ENCODE results near the gene DUOXA2. TPM values are rescaled to one million over a fixed set of nuclear protein-coding genes. Genes with fewer than 3 reads are reported as not detected.

Gene DUOXA2
- total and polyA plus RNA-seq, 2 donors from 2014 or later = 0.37 TPM; not detected in 1

DNA sequence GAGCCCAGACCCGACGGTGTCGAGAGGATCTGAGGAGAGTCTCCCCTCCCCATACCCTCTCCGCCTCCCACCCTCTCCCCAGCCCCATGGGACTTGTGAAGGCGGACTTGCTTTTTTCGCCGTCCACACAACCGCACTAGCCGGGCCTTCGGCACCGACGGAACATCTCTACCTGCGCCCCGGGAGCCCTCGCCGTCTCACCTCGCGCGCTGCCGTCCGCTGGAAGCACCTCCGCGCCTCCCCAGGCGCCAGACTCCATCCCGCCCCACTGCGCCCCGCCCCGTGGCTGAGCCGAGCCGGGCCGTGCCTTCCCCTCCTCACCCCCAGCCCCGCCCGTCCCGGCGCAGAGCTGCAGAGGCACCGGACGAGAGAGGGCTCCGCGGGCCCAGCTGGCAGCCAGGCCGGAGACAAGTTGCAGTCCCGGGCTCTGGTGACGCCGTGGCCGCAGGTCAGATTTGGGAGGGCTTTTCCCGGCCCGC, 15.6 kb downstream of the DUOXA2 start, which contains the start of the genes DUOX1 and DUOXA1:
Gene DUOX1 (plus strand): TSS at position 344 of the 479 bp plus-strand sequence. CDS start 1,973 bp downstream, outside the sequence.
Gene DUOXA1 (minus strand): TSS at position 229 of the 479 bp plus-strand sequence. CDS start 6,865 bp downstream, outside the sequence.
- intact Hi-C loops (cut with DNase I) = no loop called here
- Histone ChIP-seq H3K4me1 (ENCODE audit: control insufficient read depth in 2 of 3, insufficient read depth in 2 of 3, low read depth in 1 of 3, low read length in 3 of 3) (peaks cover 0 to 2% (median 0%) of the 10 kb centered on the region in 3 donors), H3K36me3 (ENCODE audit: control insufficient read depth in 2 of 3, insufficient read depth in 3 of 3, low read length in 3 of 3) (no peaks in the 10 kb centered on the region), H3K27ac (ENCODE audit: low read depth in 2 of 2, low read length in 2 of 2) (no peak within 1 kb of the TSS), H3K9ac (ENCODE audit: low read length in 3 of 3) (no peak within 1 kb of the TSS), H3K4me3 (ENCODE audit: low read length in 3 of 3) (no peak within 1 kb of the TSS), H3K27me3 (ENCODE audit: control insufficient read depth, insufficient read depth, low read length) (peaks cover 18% of the 10 kb centered on the region), H3K9me3 (ENCODE audit: control insufficient read depth in 2 of 3, insufficient read depth in 1 of 3, low read length in 3 of 3) (no peaks in the 10 kb centered on the region)
- FAIRE-seq (no peak), DNase-seq (peak in 4 of 5 donors; percentile 31 to 81 (median 56))
- TF ChIP-seq, protein P1, sequence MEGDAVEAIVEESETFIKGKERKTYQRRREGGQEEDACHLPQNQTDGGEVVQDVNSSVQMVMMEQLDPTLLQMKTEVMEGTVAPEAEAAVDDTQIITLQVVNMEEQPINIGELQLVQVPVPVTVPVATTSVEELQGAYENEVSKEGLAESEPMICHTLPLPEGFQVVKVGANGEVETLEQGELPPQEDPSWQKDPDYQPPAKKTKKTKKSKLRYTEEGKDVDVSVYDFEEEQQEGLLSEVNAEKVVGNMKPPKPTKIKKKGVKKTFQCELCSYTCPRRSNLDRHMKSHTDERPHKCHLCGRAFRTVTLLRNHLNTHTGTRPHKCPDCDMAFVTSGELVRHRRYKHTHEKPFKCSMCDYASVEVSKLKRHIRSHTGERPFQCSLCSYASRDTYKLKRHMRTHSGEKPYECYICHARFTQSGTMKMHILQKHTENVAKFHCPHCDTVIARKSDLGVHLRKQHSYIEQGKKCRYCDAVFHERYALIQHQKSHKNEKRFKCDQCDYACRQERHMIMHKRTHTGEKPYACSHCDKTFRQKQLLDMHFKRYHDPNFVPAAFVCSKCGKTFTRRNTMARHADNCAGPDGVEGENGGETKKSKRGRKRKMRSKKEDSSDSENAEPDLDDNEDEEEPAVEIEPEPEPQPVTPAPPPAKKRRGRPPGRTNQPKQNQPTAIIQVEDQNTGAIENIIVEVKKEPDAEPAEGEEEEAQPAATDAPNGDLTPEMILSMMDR (IDR thresholded peaks at IDR 0.05; ENCODE audit: borderline replicate concordance, extremely low read depth, insufficient read depth) = no peak

DNA sequence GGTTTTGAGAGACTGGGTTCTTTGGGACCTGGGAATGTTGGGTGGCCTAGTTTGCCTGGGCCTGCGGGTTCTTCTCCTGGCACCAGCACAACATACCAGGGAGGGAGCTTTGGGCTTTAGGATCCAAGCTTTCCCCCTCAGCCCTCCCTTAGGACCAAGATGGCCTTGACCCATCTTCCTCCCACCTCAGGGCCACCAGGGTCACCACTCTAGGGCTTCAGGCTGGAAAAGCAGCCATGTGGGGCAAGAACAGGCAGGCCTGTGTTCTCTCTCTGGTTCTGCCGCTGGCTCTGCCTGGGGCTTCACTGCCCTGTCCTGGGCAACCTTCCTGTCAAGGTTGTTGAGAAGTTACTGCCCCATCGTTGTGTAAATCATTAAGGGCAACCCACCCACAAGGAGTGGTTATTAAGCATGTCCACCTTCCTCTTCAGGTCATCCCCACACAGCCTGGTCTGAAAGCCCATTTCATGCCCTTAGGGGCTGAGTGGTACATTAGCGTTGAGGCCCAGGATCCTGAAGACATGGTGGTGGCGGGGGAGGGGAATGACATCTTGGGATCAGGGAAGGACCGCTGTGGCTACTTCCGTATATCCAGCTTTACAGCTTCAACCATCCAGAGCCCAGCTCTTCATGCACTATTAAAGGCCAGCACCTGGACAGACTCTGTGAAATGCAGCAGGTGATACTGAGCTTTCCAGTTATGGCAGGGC, 16.3 kb downstream of the DUOXA2 start:
- peaks cover 0 to 6% (median 0%) of the 10 kb centered on the region in 3 donors for H3K4me1 ChIP-seq (ENCODE audit: control insufficient read depth in 2 of 3, insufficient read depth in 2 of 3, low read depth in 1 of 3, low read length in 3 of 3)
- H3K9ac ChIP-seq (ENCODE audit: low read length in 3 of 3) = no peak overlapping the region
- TF ChIP-seq, protein P1 (IDR thresholded peaks at IDR 0.05; ENCODE audit: borderline replicate concordance, extremely low read depth, insufficient read depth) = no peak
- no peak overlapping the region for H3K27ac ChIP-seq (ENCODE audit: low read depth in 2 of 2, low read length in 2 of 2)
- peak in 1 of 5 donors; percentile 39 for DNase-seq
- no peaks in the 10 kb centered on the region for H3K36me3 ChIP-seq (ENCODE audit: control insufficient read depth in 2 of 3, insufficient read depth in 3 of 3, low read length in 3 of 3)
- H3K4me3 ChIP-seq (ENCODE audit: low read length in 3 of 3) = no peak overlapping the region
- FAIRE-seq = no peak
- H3K9me3 ChIP-seq (ENCODE audit: control insufficient read depth in 2 of 3, insufficient read depth in 1 of 3, low read length in 3 of 3) = no peaks in the 10 kb centered on the region
- H3K27me3 ChIP-seq (ENCODE audit: control insufficient read depth, insufficient read depth, low read length) = peaks cover 18% of the 10 kb centered on the region
- intact Hi-C loops (cut with DNase I) = no loop called here

DNA sequence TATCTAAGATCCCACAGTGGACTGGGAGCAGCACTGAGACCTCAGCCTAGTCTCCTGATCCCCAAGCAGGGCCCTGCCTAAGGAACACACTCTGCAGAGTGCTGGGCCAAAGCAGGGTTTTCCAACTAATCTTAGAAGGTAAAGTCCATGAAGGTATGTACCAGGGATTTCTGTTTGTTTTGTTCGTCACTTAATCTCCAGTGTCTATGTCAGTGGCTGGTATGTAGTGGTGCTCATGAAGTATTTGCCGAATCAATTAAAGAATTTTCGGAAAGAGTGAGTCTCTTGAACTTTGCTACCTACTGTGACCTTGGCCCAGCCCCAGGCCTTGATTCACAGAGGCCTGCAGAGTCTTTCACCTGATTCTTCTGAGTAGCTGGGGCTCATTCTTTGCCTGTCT, 17.4 kb downstream of the DUOXA2 start:
- Histone ChIP-seq H3K36me3 (ENCODE audit: control insufficient read depth in 2 of 3, insufficient read depth in 3 of 3, low read length in 3 of 3) (no peaks in the 10 kb centered on the region), H3K27me3 (ENCODE audit: control insufficient read depth, insufficient read depth, low read length) (peaks cover 19% of the 10 kb centered on the region), H3K27ac (ENCODE audit: low read depth in 2 of 2, low read length in 2 of 2) (no peak overlapping the region), H3K9ac (ENCODE audit: low read length in 3 of 3) (no peak overlapping the region), H3K4me1 (ENCODE audit: control insufficient read depth in 2 of 3, insufficient read depth in 2 of 3, low read depth in 1 of 3, low read length in 3 of 3) (peaks cover 0 to 6% (median 0%) of the 10 kb centered on the region in 3 donors), H3K4me3 (ENCODE audit: low read length in 3 of 3) (no peak overlapping the region), H3K9me3 (ENCODE audit: control insufficient read depth in 2 of 3, insufficient read depth in 1 of 3, low read length in 3 of 3) (no peaks in the 10 kb centered on the region)
- TF ChIP-seq, protein P1 (IDR thresholded peaks at IDR 0.05; ENCODE audit: borderline replicate concordance, extremely low read depth, insufficient read depth) = no peak
- intact Hi-C loops (cut with DNase I) = no loop called here
- no peak for FAIRE-seq
- no peak for DNase-seq
